ENCODE results near the gene RBP4.

DNA sequence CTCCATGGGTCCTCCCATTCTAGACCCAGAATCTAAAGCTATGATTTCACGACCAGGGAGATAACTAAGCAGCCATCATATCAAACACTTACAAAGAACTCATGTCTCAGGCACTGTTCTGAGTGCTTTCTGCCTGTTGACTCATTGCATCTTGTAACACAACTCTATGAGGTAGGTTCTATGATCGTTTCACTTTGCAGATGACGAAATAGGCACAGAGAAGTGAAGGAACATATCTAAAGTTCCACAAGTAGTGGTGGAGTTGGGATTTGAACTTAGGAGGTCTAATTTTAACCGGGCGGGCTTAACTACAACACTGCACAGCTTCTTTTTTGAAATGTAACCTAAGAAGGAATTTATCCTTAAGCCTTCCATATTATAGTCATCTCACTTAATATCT, 2.9 kb downstream of the RBP4 start:
- TF ChIP-seq, protein P1, sequence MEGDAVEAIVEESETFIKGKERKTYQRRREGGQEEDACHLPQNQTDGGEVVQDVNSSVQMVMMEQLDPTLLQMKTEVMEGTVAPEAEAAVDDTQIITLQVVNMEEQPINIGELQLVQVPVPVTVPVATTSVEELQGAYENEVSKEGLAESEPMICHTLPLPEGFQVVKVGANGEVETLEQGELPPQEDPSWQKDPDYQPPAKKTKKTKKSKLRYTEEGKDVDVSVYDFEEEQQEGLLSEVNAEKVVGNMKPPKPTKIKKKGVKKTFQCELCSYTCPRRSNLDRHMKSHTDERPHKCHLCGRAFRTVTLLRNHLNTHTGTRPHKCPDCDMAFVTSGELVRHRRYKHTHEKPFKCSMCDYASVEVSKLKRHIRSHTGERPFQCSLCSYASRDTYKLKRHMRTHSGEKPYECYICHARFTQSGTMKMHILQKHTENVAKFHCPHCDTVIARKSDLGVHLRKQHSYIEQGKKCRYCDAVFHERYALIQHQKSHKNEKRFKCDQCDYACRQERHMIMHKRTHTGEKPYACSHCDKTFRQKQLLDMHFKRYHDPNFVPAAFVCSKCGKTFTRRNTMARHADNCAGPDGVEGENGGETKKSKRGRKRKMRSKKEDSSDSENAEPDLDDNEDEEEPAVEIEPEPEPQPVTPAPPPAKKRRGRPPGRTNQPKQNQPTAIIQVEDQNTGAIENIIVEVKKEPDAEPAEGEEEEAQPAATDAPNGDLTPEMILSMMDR (IDR thresholded peaks at IDR 0.05): no peak
- TF ChIP-seq POLR2AphosphoS5 (IDR thresholded peaks at IDR 0.05) (no peak), POLR2A (IDR thresholded peaks at IDR 0.05) (no peak)
